WTC11 (cell line): Measurements from ENCODE around the gene CELF4. TPM values are rescaled to one million over a fixed set of nuclear protein-coding genes. Genes with fewer than 3 reads are reported as not detected.

ENCODE experiments used
- ATAC-seq: fragments of 200-7000 bp; cut with Tn5 transposase; 2 replicates; pipeline ENCODE4 v1.10.0; 2021; ENCODE audit warnings: mild to moderate bottlenecking, moderate library complexity
- CTCF ChIA-PET: fragments of 300-600 bp; sonication (Branson Sonifier 250); formaldehyde crosslinking; loops from one replicate; lab custom pipeline; 2021; ENCODE audit warnings: antibody characterized with exemption; lab: Charles Lee
- POLR2A ChIA-PET: fragments of 350-600 bp; sonication (Branson Sonifier 250); formaldehyde crosslinking; loops from one replicate; lab custom pipeline; 2021; ENCODE audit warnings: antibody characterized with exemption; lab: Charles Lee
- DNase-seq: peaks from one replicate; pipeline ENCODE4 v3.0.0; 2021; ENCODE audit warnings: low spot score
- H3K27ac Mint-ChIP-seq: 2 replicates; pipeline ENCODE4 v1.8.0; 2021; ENCODE audit warnings: mixed read lengths
- H3K27me3 Mint-ChIP-seq: 2 replicates; pipeline ENCODE4 v1.8.0; 2021; ENCODE audit warnings: low read depth, mild to moderate bottlenecking, moderate library complexity, mixed read lengths
- H3K36me3 Mint-ChIP-seq: 2 replicates; pipeline ENCODE4 v1.8.0; 2021; ENCODE audit warnings: mixed read lengths
- H3K4me1 Mint-ChIP-seq: 2 replicates; pipeline ENCODE4 v1.8.0; 2022; ENCODE audit warnings: mixed read lengths
- H3K4me3 Mint-ChIP-seq: 2 replicates; pipeline ENCODE4 v1.8.0; 2021; ENCODE audit warnings: mild to moderate bottlenecking, moderate library complexity, mixed read lengths
- H3K9me3 Mint-ChIP-seq: 2 replicates; pipeline ENCODE4 v1.8.0; 2021; ENCODE audit warnings: mixed read lengths
- E2F1 ChIP-seq: sonication (generic); formaldehyde crosslinking; IDR thresholded peaks from 2 replicates; pipeline ENCODE4 v1.8.0; 2022; ENCODE audit warnings: mild to moderate bottlenecking, missing genetic modification reagents
- ELF4 ChIP-seq: sonication (generic); formaldehyde crosslinking; IDR thresholded peaks from 2 replicates; pipeline ENCODE4 v1.8.1; 2022; ENCODE audit warnings: low read depth, mild to moderate bottlenecking, moderate library complexity, missing genetic modification reagents
- FOXJ3 ChIP-seq: sonication (generic); formaldehyde crosslinking; IDR thresholded peaks from 2 replicates; pipeline ENCODE4 v1.9.0; 2021; ENCODE audit warnings: missing genetic modification reagents, mild to moderate bottlenecking, borderline replicate concordance
- FOXP4 ChIP-seq: sonication (generic); formaldehyde crosslinking; IDR thresholded peaks from 2 replicates; pipeline ENCODE4 v1.8.0; 2022; ENCODE audit warnings: mild to moderate bottlenecking, missing genetic modification reagents
- GRHL2 ChIP-seq: fragments of 250-450 bp; sonication (Bioruptor Pico); IDR thresholded peaks from 2 replicates; pipeline ENCODE4 v1.8.0; 2022; ENCODE audit warnings: mild to moderate bottlenecking, moderate library complexity; ENCODE audit not compliant: insufficient replicate concordance, severe bottlenecking
- IRF2 ChIP-seq: sonication (generic); formaldehyde crosslinking; IDR thresholded peaks from 2 replicates; pipeline ENCODE4 v1.8.0; 2022; ENCODE audit warnings: low read depth, missing genetic modification reagents, borderline replicate concordance
- JAZF1 ChIP-seq: fragments of 250-450 bp; sonication (Bioruptor Pico); IDR thresholded peaks from 2 replicates; pipeline ENCODE4 v1.9.0; 2021; ENCODE audit warnings: moderate library complexity, mild to moderate bottlenecking, inconsistent platforms
- KAT7 ChIP-seq: sonication (generic); formaldehyde crosslinking; IDR thresholded peaks from 2 replicates; pipeline ENCODE4 v1.8.1; 2023; ENCODE audit warnings: missing genetic modification reagents, mild to moderate bottlenecking, borderline replicate concordance
- NR2C2 ChIP-seq: sonication (generic); formaldehyde crosslinking; IDR thresholded peaks from 2 replicates; pipeline ENCODE4 v1.8.0; 2022; ENCODE audit warnings: mild to moderate bottlenecking, missing genetic modification reagents
- NR3C1 ChIP-seq: sonication (generic); formaldehyde crosslinking; conservative IDR thresholded peaks from 2 replicates; pipeline ENCODE4 v1.8.1; 2023; ENCODE audit warnings: low read depth, mild to moderate bottlenecking, missing genetic modification reagents
- PRRX2 ChIP-seq: fragments of 250-450 bp; sonication (Bioruptor Pico); IDR thresholded peaks from 2 replicates; pipeline ENCODE4 v1.8.0; 2021; ENCODE audit warnings: mild to moderate bottlenecking
- RORB ChIP-seq: fragments of 250-450 bp; sonication (Bioruptor Pico); IDR thresholded peaks from 2 replicates; pipeline ENCODE4 v1.9.0; 2021; ENCODE audit warnings: mild to moderate bottlenecking
- SMAD3 ChIP-seq: sonication (generic); formaldehyde crosslinking; IDR thresholded peaks from 2 replicates; pipeline ENCODE4 v1.8.0; 2022; ENCODE audit warnings: missing genetic modification reagents, mild to moderate bottlenecking, borderline replicate concordance
- SOX15 ChIP-seq: fragments of 250-450 bp; sonication (Bioruptor Pico); IDR thresholded peaks from 2 replicates; pipeline ENCODE4 v1.9.0; 2021; ENCODE audit warnings: mild to moderate bottlenecking
- SP1 ChIP-seq: sonication (generic); formaldehyde crosslinking; conservative IDR thresholded peaks from 2 replicates; pipeline ENCODE4 v1.8.1; 2022; ENCODE audit warnings: missing genetic modification reagents
- TCF7 ChIP-seq: sonication (generic); formaldehyde crosslinking; IDR thresholded peaks from 2 replicates; pipeline ENCODE4 v1.8.0; 2022; ENCODE audit warnings: mild to moderate bottlenecking, low read depth, missing genetic modification reagents, moderate library complexity
- ZNF121 ChIP-seq: sonication (generic); formaldehyde crosslinking; IDR thresholded peaks from 2 replicates; pipeline ENCODE4 v1.8.0; 2023; ENCODE audit warnings: missing genetic modification reagents
- ZNF138 ChIP-seq: sonication (generic); formaldehyde crosslinking; conservative IDR thresholded peaks from 2 replicates; pipeline ENCODE4 v1.8.1; 2022; ENCODE audit warnings: mild to moderate bottlenecking, moderate library complexity, missing genetic modification reagents
- ZNF263 ChIP-seq: sonication (generic); formaldehyde crosslinking; IDR thresholded peaks from 2 replicates; pipeline ENCODE4 v1.8.1; 2022; ENCODE audit warnings: low read depth, mild to moderate bottlenecking, moderate library complexity, missing genetic modification reagents
- ZNF396 ChIP-seq: fragments of 250-450 bp; sonication (Bioruptor Pico); IDR thresholded peaks from 2 replicates; pipeline ENCODE4 v1.8.0; 2021; ENCODE audit warnings: mild to moderate bottlenecking, moderate library complexity, borderline replicate concordance
- ZNF425 ChIP-seq: fragments of 250-450 bp; sonication (Bioruptor Pico); conservative IDR thresholded peaks from 2 replicates; pipeline ENCODE4 v1.9.0; 2021; ENCODE audit warnings: mild to moderate bottlenecking
- ZNF512 ChIP-seq: sonication (generic); formaldehyde crosslinking; IDR thresholded peaks from 2 replicates; pipeline ENCODE4 v1.8.1; 2022; ENCODE audit warnings: missing genetic modification reagents, borderline replicate concordance
- total RNA-seq: library from RNA; stranded (reverse); gene quantifications from 3 replicates; pipeline ENCODE4 v1.2.3, GENCODE V29; 2021
- TF ChIP-seq, protein P1 (sequence below): fragments of 250-450 bp; sonication (Bioruptor Pico); IDR thresholded peaks from 2 replicates; pipeline ENCODE4 v1.9.0; 2021; ENCODE audit warnings: mild to moderate bottlenecking
- TF ChIP-seq, protein P2 (sequence below): fragments of 250-450 bp; sonication (Bioruptor Pico); IDR thresholded peaks from 2 replicates; pipeline ENCODE4 v1.9.0; 2021; ENCODE audit warnings: mild to moderate bottlenecking
- TF ChIP-seq, protein P3 (sequence below): sonication (generic); formaldehyde crosslinking; IDR thresholded peaks from 2 replicates; pipeline ENCODE4 v1.8.0; 2022; ENCODE audit warnings: mild to moderate bottlenecking, missing genetic modification reagents
- TF ChIP-seq, protein P4 (sequence below): fragments of 250-450 bp; sonication (Bioruptor Pico); IDR thresholded peaks from 2 replicates; pipeline ENCODE4 v1.9.0; 2021; ENCODE audit warnings: moderate library complexity, mild to moderate bottlenecking, inconsistent platforms, borderline replicate concordance

CELF4 gene
- total RNA-seq, 1 experiment from 2014 or later: 2.9 TPM

DNA sequence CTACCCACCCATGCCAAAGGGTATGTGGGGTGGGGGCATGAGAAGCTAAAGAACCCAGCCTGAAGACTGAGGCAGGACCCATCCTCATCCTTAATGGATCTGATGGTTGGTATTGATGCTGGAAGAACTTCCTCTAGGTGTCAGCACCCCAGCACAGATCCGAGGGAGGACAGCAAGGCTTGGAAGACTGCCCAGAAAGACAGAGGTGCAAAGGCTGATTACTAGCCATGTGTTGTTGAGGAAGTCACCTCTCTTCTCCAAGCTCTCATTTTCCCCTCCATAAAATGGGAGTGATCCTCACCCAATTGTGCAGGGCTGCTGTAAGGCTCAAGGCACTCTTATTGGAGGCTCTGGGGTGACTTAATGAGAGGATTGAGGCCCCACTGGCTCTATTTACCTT is 256.5 kb downstream of the CELF4 start:
- TF ChIP-seq, protein P1, sequence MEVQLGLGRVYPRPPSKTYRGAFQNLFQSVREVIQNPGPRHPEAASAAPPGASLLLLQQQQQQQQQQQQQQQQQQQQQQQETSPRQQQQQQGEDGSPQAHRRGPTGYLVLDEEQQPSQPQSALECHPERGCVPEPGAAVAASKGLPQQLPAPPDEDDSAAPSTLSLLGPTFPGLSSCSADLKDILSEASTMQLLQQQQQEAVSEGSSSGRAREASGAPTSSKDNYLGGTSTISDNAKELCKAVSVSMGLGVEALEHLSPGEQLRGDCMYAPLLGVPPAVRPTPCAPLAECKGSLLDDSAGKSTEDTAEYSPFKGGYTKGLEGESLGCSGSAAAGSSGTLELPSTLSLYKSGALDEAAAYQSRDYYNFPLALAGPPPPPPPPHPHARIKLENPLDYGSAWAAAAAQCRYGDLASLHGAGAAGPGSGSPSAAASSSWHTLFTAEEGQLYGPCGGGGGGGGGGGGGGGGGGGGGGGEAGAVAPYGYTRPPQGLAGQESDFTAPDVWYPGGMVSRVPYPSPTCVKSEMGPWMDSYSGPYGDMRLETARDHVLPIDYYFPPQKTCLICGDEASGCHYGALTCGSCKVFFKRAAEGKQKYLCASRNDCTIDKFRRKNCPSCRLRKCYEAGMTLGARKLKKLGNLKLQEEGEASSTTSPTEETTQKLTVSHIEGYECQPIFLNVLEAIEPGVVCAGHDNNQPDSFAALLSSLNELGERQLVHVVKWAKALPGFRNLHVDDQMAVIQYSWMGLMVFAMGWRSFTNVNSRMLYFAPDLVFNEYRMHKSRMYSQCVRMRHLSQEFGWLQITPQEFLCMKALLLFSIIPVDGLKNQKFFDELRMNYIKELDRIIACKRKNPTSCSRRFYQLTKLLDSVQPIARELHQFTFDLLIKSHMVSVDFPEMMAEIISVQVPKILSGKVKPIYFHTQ (CRISPR knock-in tag): no peak
- no peak for TF ChIP-seq ZNF263 (CRISPR knock-in tag)
- no peak for TF ChIP-seq FOXJ3
- TF ChIP-seq NR2C2: no peak
- TF ChIP-seq, protein P2, sequence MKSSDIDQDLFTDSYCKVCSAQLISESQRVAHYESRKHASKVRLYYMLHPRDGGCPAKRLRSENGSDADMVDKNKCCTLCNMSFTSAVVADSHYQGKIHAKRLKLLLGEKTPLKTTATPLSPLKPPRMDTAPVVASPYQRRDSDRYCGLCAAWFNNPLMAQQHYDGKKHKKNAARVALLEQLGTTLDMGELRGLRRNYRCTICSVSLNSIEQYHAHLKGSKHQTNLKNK: no peak
- no peak for TF ChIP-seq JAZF1 (CRISPR knock-in tag)
- no peak for TF ChIP-seq RORB (CRISPR knock-in tag)
- Mint-ChIP-seq H3K4me3 (no peak overlapping the region), H3K27me3 (no peaks in the 10 kb centered on the region), H3K9me3 (no peaks in the 10 kb centered on the region), H3K36me3 (no peaks in the 10 kb centered on the region), H3K27ac (no peak overlapping the region), H3K4me1 (peaks cover 8% of the 10 kb centered on the region; the same call in 1 of the 2 replicates)
- ATAC-seq (no peak), DNase-seq (no peak)
- ChIA-PET CTCF (interaction anchor here (1.7 kb wide), 1 partner anchor 14 kb away, joined by 5 read pairs; no protein-coding TSS in a partner anchor), POLR2A (no interaction called here)

DNA sequence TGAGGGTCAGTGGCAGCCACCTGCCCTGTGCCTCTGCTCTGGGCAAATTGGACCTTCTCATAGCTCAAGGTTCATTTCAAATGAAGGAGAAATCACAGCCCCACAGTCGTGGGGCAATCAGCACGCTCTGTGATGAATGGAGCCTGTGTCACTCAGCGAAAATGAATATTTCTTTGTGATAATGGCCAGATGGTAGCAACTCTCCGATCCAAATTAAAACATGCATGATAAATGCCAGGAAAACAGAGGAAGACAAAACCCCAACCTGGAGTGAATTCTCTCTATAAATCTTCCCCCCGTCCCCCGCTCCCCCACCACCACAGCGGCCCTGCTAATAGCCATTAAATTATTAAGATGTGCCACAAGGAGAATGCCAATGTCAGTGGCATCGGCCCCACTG is 258.4 kb downstream of the CELF4 start:
- no peak for DNase-seq
- no peaks in the 10 kb centered on the region for H3K9me3 Mint-ChIP-seq
- H3K4me1 Mint-ChIP-seq: peaks cover 8% of the 10 kb centered on the region; the same call in 1 of the 2 replicates
- CTCF ChIA-PET: no interaction called here
- POLR2A ChIA-PET: no interaction called here
- TF ChIP-seq IRF2 (CRISPR knock-in tag) (no peak), SMAD3 (CRISPR knock-in tag) (no peak), ZNF396 (CRISPR knock-in tag) (no peak), TCF7 (CRISPR knock-in tag) (no peak), KAT7 (no peak), ZNF121 (CRISPR knock-in tag) (no peak), SOX15 (CRISPR knock-in tag) (no peak), ELF4 (CRISPR knock-in tag) (no peak), ZNF512 (CRISPR knock-in tag) (no peak), SP1 (CRISPR knock-in tag) (no peak), E2F1 (CRISPR knock-in tag) (no peak), FOXJ3 (no peak), ZNF138 (no peak), PRRX2 (CRISPR knock-in tag) (no peak), ZNF425 (CRISPR knock-in tag) (no peak), FOXP4 (CRISPR knock-in tag) (no peak), GRHL2 (no peak), NR3C1 (CRISPR knock-in tag) (no peak)
- TF ChIP-seq, protein P3, sequence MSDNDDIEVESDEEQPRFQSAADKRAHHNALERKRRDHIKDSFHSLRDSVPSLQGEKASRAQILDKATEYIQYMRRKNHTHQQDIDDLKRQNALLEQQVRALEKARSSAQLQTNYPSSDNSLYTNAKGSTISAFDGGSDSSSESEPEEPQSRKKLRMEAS (CRISPR knock-in tag): no peak
- TF ChIP-seq, protein P4, sequence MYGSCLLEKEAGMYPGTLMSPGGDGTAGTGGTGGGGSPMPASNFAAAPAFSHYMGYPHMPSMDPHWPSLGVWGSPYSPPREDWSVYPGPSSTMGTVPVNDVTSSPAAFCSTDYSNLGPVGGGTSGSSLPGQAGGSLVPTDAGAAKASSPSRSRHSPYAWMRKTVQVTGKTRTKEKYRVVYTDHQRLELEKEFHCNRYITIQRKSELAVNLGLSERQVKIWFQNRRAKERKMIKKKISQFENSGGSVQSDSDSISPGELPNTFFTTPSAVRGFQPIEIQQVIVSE: no peak
- no peaks in the 10 kb centered on the region for H3K27me3 Mint-ChIP-seq
- H3K4me3 Mint-ChIP-seq: no peak overlapping the region
- H3K27ac Mint-ChIP-seq: no peak overlapping the region
- no peaks in the 10 kb centered on the region for H3K36me3 Mint-ChIP-seq
- ATAC-seq: no peak
